NCI-H748 (cell line): ENCODE measurements around the gene CFAP97.
A peak's percentile ranks its signal among the peaks of the same experiment; 100 is the strongest.
"Not testable (repeated sequence)": the region's sequence is repeated elsewhere in the genome, so short reads cannot be mapped to it uniquely, and the experiment has no call there.

Experiments
- DNase-seq: peaks from one replicate; lab custom pipeline; 2025; ENCODE audit not compliant: unreplicated experiment; lab: John Stamatoyannopoulos, UW

Gene CFAP97

DNA sequence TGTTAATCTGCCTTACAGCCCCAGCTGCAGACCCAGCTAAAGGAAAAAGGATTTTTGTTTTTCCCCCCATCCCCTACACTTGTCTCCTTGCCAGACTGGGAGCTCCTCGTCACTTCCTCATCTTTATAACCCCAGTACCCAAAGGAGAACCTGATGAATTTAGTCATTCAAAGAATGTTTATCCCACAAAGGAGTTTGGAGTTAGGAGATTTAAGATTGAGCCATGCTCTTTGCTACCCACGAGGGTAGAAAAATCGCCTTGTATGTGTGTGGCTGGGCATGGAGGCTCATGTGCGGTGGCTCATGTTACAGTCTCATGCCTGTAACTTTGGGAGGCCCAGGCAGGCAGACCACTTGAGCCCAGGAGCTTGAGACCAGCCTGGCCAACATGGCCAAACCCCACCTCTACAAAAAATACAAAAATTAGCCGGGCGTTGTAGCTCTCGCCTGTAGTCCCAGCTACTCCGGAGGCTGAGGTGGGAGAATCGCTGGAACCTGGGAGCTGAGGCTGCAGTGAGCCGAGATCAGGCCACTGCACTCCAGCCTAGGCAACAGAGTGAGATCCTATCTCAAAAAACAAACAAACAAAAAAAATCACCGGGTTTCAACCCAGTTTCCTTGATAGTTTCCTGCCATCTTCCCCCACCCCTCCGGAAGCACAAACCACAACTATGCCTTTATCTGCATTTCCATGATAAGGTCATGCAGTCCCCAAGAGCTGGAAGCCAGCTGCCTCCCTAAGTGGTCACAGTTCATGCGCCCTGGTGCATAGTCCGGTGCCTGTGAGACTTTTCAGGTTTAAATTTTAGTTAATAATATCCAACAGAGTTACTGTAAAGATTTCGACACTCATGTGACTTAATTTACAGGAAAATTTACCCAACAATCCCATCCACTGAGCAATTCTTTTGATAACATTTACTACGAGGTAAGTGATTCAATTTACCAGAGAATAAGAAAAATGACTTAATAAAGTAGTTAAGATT, 1.5 kb downstream of the CFAP97 start:
- no peak for DNase-seq

DNA sequence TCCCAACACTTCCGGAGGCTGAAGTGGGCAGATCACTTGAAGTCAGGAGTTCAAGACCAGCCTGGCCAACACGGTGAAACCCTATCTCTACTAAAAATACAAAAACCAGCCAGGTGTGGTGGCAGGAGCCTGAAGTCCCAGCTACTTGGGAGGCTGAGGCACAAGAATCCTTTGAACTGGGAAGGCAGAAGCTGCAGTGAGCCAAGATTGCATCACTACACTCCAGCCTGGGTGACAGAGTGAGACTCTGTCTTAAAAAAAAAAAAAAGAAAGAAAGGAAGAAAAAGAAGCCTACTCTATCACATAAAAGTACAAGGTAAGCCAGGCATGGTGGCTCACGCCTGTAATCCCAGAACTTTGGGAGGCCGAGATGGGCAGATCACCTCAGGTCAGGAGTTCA, 5.6 kb downstream of the CFAP97 start:
- DNase-seq: not testable (repeated sequence)

DNA sequence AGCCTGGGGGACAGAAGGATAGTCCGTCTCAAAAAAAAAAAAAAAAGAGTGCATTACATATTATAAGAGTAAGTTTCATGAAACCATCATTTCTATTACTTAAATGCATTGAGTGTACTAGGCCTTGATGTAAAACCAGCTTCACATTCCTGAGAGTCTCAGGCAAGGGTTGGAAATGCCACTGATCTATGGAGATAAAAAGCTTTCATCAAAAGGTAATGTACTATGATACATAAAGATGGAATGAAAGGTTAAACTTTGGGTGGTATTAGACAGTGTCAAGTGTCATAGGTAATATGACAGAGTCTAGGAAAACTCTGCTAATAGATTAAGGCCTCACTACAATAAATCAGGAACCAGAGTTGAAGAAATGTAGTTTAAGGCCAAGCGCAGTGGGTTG, 7.4 kb downstream of the CFAP97 start:
- no peak for DNase-seq

DNA sequence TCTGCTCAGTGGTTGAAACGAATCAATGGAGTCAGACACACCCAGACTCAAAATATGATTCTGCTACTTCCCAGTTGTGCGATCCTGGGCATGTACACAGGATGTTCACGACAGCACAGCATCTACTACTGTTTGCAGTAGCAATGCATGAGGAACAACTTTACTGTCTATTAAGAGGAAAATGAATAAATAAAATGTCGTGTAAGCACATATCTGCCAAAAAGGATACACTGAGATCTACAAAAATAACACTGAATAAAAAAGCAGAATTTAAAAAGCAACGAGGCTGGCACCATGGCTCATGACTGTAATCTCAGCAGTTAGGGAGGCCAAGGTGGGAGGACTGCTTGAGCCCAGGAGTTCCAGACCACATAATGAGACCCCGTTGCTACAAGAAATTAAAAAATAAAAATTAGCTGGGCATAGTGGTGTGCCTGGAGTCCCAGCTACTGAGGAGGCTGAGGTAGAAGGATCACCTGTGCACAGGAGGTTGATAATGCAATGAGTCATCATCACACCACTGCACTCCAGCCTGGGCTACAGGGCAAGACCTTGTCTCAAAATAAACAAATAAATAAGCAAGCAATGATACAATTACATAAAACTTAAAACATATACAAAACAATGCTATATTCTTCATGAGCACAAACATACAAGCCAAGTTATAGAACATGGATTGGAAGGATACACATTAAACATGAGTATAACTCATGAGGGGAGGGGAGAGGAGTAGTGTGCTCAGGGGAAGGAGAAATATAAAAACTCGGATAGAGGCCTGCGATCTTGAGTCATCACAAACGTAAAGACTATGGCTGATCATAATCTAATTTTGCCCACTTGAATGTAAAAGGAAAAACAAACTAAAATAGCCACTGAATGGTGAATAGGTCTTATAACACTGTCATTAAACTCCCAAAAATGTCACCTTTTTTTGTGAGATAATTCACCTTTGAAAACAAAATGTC, 8.6 kb downstream of the CFAP97 start:
- DNase-seq: no peak

DNA sequence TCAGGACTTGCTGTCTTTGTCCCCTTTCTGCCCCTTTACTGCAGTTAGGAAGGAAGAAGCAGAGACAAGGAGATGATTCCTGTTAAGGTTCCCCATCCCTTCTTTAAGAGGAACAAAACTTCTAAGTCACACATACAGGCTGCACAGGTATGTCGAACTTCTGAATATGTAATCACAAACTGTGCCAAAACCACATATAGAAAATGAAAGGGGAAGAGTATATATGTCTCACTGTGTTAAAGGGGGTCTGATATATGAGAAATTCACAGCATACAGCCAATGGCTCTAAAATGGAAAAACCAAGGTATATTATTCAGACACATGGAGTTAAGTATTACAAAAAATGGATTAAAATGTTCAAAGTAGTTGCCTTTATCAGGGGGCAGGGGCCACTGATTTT, 11.7 kb downstream of the CFAP97 start:
- DNase-seq: no peak

DNA sequence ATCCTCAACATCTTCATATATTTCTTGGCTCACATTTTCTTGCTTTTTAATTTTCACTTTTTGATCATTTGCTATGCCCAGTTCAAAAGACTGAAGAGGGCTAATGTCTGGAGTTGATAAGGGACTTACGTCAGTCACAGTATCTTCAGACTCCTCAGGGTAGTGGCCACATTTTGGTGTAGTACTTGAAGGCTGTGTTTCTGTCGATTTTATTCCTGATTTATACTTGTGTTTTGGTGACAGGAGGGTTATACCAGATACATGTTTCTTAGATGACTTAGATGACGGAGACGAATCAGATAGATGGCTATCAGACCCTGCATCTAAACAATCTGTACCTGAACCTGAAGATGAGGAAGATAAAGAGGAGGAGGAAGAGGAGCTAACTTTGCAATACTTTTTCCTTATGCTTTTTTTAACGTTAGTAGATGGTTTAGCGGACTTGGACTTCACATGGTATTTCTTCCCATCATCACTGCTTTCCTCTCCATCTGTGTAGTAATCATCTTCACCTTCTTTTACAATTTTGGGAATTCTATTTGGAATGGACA, 13.4 kb downstream of the CFAP97 start:
- DNase-seq: no peak

DNA sequence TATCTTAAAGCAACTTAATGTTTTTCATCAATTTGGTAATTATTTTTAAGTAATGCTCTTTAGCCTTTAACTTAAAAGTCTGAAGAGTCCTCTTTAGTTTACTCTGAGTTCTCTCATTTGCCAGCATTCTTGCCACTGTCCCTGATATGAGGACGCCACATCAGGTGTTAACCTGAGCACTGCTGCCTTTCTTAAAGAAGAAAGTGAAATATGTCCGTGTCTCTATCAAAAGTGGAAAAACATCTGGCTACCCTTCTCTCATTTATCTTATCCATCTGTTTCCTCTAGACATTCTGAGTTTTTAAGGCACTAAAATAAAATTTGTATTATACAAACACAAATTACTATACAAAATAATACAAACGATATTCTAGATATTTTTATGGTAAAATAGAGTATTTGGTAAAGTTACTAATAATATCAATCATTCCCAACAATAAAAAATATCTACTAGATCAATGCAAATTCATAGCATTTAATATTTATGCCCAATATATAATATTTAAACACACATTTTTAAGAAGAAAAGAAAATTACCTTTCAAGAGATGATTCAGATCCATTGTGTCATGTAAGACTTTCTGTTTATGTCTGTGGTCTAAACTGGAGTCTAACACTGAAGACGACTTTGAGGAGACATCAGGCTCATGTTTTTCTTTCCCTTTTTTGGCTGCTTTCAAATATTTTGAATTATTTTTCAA, 14.0 kb downstream of the CFAP97 start:
- no peak for DNase-seq

DNA sequence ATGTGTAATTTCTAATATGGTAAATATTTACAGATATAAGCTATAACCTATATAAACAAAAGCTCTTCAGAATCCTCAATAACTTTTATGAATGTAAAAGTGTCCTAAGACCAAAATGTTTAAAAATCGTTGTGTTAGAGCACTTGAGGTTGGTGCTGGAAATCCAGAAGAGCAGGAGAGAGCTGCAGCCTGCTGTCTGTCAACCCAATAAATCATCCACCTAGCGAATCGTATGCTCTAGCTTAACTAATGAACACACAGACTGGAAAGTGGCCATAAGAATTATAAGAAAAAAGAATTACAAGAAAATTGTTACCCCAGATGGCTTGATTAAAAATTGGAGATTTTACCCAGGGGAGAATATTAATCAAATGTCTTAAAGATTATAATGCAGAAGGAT, 17.0 kb downstream of the CFAP97 start:
- DNase-seq: no peak

DNA sequence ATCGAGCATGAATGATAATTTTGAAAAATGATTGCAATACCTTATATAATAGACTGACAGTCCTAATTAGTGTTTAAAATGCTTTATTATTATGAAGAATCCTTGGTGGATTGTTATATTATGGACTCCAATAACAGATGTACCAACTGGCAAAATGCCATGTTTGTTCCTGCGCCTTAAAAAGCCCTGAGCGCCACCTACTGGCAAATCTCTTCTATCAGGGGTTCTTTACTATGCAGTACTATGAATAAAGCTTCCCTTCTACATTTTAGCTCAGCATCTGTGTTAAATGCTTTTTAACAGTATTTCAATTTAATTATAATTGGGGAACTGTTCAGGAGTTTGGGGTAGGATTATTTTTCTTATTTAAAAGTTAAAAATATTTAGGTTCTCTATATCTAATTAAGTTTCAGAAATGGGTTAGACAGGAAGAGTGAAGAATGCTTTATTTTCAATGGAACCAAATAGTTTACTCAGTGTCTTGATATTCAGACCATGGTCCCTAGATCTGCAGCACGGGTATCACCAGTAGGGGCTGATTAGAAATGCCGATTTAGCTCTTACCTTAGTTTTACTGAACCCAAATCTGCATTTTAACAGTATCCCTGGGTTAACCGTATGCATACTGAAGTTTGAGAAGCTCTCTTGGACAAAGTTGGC, 20.0 kb downstream of the CFAP97 start:
- peak; percentile 84 for DNase-seq

DNA sequence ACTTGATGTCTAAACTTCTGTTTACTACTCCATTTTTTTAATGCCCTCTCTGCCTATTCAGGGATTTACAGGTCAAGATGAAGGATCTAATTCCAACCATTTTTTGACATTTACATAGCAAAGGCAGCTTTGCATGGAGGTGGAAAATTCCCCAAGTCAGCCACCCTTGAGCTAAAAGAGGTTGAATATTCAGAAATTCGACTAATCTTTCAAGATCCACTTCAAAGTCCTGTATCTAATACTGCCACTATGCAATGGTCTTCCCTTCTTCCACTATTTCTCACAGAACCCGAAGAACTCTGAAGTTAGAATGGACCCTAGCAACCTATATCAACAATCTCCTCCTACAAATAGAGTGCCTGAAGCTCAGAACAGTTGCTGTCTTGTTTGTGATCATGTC, 21.6 kb downstream of the CFAP97 start:
- no peak for DNase-seq

DNA sequence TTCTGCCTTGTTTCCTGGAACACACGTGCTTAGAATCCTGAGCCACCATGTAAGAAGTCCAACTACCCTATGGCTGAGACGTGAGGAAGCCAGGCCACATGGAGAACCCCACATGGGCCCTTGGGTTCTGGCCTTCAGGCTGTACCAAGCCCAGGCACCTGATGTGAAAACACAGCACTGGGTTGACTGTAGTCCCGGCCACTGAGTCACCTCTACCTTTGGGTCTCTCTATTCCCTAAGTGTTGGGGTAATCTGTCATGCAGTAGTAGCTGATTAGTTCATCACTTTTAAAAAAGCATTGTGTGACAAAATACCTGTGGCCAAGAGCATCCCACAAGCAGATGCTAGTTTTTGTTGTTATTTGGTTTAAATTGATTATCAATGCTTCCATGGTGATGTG, 24.3 kb downstream of the CFAP97 start:
- no peak for DNase-seq

DNA sequence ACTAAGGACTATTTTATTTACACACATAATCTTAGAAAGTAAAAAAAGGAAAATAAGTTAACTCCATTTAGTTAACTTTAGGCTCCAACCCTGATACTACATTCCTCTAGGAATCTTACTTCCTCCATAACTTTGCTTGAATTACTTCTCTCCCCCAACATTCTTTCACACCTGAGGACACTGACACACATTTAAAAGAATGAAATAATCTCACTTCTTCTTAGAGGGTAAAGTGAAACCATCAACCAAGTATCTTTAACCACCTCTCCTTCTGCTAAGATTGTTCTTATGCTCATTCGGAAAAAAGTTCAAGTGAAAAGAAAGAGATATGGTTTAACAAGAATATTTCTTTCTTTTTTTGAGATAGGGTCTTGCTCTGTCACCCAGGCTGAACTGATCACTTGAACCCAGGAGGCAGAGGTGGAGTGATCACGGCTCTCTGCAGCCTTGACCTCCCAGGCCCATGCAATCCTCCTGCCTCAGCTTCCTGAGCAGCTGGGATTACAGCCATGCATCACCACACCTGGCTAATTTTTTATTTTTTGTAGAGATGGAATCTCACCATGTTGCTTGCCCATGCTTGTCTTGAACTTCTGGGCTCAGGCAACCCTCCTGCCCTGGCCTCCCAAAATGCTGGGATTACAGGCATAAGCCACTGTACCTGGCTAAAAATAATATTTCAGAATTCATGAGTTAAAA, 32.3 kb downstream of the CFAP97 start:
- DNase-seq: no peak

DNA sequence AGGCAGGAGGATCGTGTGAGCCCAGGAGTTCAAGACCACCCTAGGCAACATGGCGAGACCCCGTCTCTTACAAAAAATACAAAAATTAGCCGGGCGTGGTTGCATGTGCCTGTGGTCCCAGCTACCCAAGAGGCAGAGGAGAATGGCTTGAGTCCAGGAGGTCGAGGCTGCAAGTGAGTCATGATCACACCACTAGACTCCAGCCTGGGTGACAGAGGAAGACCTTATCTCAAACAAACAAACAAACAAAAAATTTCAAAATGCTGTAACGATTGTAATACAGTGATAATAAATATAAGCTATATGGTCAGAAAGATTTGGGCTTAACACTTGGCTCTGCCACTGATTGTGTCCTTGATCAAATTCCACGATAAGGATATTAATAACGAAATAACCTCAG, 36.6 kb downstream of the CFAP97 start:
- DNase-seq: no peak

DNA sequence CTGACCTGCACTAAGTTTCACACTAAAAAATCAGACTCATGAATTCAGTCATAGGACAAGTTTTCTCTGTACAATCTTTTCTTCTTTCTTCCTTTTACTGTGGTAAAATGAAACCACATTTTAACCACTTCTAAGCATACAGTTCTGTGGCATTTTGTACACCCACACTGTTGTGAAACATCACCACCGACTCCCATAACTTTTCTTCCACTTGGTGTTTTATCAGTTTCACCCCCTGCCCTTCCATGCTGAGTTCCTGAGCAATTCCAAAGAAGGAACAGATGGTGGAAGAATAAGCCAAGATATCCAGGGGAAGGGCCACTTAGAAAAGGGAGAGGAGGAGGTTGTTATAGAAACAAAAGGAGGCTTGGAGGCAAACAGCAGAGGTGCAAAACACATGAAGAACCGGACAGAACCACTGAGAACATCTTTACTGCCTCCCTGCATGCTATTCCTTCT, 38.2 kb downstream of the CFAP97 start:
- no peak for DNase-seq

DNA sequence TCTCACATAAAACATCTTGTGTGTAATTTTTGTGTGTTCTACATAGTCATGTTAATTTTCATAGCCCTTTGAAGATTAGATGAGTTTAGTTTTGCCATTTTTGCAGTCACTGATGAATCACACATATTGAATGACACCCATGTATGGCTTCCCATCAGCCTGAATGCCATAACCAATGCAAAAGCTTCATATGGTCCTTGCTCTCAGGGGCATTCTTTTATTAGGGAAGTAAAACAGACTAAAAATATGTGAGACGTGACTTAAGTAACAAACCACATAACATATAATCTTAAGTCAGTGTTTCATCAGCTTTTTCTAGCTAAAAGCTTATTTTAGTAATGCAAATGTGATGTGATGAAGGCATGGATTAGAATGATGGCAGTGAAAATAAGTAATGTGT, 52.5 kb downstream of the CFAP97 start:
- DNase-seq: no peak

DNA sequence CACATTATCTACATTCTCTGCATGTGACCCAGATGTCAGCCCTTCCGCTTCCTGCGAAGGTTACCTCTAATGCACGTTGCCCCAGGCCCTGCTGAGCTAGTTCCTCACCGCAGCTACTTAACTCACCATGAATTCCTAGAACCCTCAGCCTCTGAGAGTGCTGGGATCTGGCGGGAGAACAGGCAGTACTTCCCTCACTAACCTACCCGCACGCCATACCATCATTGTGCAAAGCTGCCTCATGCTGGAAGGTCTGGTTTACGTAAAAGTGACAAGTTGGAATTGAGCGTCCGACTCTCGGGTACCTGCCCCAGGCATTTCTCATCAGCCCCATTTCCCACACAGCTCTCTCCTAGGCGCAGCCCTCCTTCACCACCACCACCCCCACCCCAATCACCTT, 54.4 kb downstream of the CFAP97 start:
- no peak for DNase-seq

DNA sequence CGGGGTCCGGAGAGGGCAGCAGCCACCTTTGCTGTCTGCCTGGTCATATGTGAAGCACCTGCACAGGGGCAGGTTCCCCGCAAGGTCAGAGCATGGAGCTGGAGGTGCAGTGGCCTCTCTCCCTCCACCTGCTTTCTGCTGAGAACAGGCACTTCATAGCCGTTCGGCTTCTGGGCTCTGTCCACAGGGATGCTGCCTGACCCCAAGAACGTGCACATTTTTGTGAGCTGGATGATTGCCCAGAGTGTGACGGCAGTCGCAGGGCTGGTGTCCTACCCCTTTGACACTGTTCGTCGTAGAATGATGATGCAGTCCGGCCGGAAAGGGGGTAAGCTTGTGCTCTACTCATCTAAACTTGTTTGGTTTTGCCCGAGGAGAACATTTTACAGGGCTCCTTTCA, 58.2 kb downstream of the CFAP97 start:
- DNase-seq: no peak

DNA sequence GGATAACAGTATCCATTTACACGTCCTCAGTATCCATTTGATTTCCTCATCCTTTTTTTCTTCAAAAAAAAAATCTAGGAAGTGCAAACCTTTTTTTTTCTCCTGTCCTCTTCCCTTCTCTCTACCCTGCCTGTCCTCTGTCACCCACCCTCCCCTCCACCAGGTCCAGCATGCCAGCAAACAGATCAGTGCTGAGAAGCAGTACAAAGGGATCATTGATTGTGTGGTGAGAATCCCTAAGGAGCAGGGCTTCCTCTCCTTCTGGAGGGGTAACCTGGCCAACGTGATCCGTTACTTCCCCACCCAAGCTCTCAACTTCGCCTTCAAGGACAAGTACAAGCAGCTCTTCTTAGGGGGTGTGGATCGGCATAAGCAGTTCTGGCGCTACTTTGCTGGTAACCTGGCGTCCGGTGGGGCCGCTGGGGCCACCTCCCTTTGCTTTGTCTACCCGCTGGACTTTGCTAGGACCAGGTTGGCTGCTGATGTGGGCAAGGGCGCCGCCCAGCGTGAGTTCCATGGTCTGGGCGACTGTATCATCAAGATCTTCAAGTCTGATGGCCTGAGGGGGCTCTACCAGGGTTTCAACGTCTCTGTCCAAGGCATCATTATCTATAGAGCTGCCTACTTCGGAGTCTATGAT, 59.1 kb downstream of the CFAP97 start:
- no peak for DNase-seq

DNA sequence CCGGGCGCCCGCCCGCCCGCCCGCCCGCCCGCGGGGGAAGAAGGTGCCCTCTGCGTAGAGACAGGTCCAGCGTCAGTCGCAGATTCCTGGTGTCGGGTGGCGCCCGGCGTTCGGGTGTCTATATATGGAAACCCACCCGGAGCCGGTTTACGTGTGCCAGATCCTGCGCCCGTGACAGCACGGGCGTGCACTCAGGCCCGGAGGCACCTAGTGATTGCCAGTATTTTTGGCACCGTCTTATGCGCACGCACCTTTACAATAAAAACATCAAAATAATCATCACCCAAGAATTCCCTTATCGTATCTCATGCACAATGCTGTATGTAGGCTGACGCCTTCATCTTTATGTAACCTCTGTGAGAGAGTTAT, 60.2 kb downstream of the CFAP97 start:
- DNase-seq: peak; percentile 60
